CD4-positive, alpha-beta memory T cell (primary cell): ENCODE data around the gene SLC25A48. TPM values are rescaled to one million over a fixed set of nuclear protein-coding genes. Genes with fewer than 3 reads are reported as not detected.
"Not testable (repeated sequence)": the region's sequence is repeated elsewhere in the genome, so short reads cannot be mapped to it uniquely, and the experiment has no call there.

Experiments used
- CTCF ChIA-PET: fragments of 350-600 bp; sonication (Branson Sonifier 250); formaldehyde crosslinking; loops from one replicate; lab custom pipeline; 2021; ENCODE audit warnings: inconsistent platforms; ENCODE audit not compliant: partially characterized antibody; lab: Charles Lee
- POLR2A ChIA-PET: fragments of 350-600 bp; sonication (Branson Sonifier 250); formaldehyde crosslinking; loops from one replicate; lab custom pipeline; 2021; ENCODE audit not compliant: partially characterized antibody; lab: Charles Lee
- DNase-seq, 5 donors: peaks; one replicate each; pipeline versions ENCODE4 v3.0.0 to v3.0.0-alpha.2; 2020 to 2022; ENCODE audit warnings: mixed read lengths in 1 of 5
- H3K27ac ChIP-seq: one replicate; pipeline ENCODE4 v1.7.0; 2013; ENCODE audit warnings: low read depth, low read length
- H3K27me3 ChIP-seq: 2 replicates; pipeline ENCODE4 v1.7.0; 2013; ENCODE audit warnings: mild to moderate bottlenecking, low read length, moderate library complexity; ENCODE audit not compliant: insufficient read depth
- H3K36me3 ChIP-seq: 2 replicates; pipeline ENCODE4 v1.7.0; 2013; ENCODE audit warnings: mild to moderate bottlenecking, low read length, moderate library complexity; ENCODE audit not compliant: insufficient read depth
- H3K4me1 ChIP-seq: 2 replicates; pipeline ENCODE4 v1.7.0; 2013; ENCODE audit warnings: mild to moderate bottlenecking, low read length, moderate library complexity; ENCODE audit not compliant: insufficient read depth
- H3K4me3 ChIP-seq, 2 donors: one replicate each; pipeline ENCODE4 v1.7.0; 2013; ENCODE audit warnings: low read length in 2 of 2, mild to moderate bottlenecking in 1 of 2
- H3K9me3 ChIP-seq, 2 donors: one replicate each; pipeline ENCODE4 v1.7.0; 2013; ENCODE audit warnings: low read length in 2 of 2, control low read depth in 1 of 2; ENCODE audit not compliant: control insufficient read depth in 1 of 2
- H3K27ac Mint-ChIP-seq, 7 donors: one replicate each; pipeline ENCODE4 v1.8.0; 2020 to 2021; ENCODE audit warnings: mixed read lengths in 7 of 7, mild to moderate bottlenecking in 6 of 7, inconsistent platforms in 3 of 7, moderate library complexity in 3 of 7
- H3K27me3 Mint-ChIP-seq, 2 donors: one replicate each; pipeline ENCODE4 v1.8.0; 2020 to 2021; ENCODE audit warnings: mixed read lengths in 2 of 2
- H3K36me3 Mint-ChIP-seq, 2 donors: one replicate each; pipeline ENCODE4 v1.8.0; 2020 to 2021; ENCODE audit warnings: mixed read lengths in 2 of 2, inconsistent platforms in 1 of 2, mild to moderate bottlenecking in 1 of 2
- H3K4me1 Mint-ChIP-seq, 4 donors: one replicate each; pipeline ENCODE4 v1.8.0; 2020 to 2021; ENCODE audit warnings: mixed read lengths in 4 of 4, mild to moderate bottlenecking in 1 of 4
- H3K4me3 Mint-ChIP-seq, 8 donors: one replicate each; pipeline ENCODE4 v1.8.0; 2020 to 2021; ENCODE audit warnings: mixed read lengths in 8 of 8, mild to moderate bottlenecking in 7 of 8, moderate library complexity in 6 of 8, inconsistent platforms in 3 of 8
- H3K9me3 Mint-ChIP-seq, 8 donors: one replicate each; pipeline ENCODE4 v1.8.0; 2020 to 2021; ENCODE audit warnings: mixed read lengths in 8 of 8, mild to moderate bottlenecking in 5 of 8, inconsistent platforms in 3 of 8, moderate library complexity in 1 of 8
- intact Hi-C: fragments of 100-400 bp; cut with micrococcal nuclease; formaldehyde crosslinking; loops from one replicate; pipeline ENCODE4 v1.15.1; 2023
- polyA plus RNA-seq, 2 donors: library from polyadenylated mRNA; unstranded; fragments of 300-500 nt; fragmentation: Illumina TruSeq; gene quantifications; one replicate each; pipeline ENCODE4 v1.2.3, GENCODE V29; 2021
- total RNA-seq, 2 experiments: library from RNA; stranded (reverse); gene quantifications; one replicate each; pipeline ENCODE4 v1.2.3, GENCODE V29; 2021

SLC25A48 gene
- total and polyA plus RNA-seq, 4 experiments from 2014 or later, result not detected

DNA sequence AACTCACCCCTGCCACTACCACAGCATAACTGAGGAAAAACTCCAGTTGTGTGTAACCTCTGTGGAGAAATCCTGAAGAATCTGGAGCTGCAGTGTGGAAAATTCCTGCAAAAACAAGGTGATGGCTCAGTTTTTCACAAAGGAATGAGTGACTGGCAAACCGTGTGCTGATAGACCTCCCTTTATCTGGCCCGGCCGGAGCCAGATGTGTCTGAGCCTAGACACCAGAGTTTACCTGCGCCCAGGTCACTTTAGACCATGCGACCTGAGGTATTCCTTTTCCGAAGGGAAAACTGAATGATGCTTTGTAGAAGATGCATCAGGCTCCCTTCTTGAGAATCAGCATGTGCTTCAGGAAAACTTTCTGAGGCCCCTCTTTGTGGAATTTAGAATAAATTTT is 16.2 kb downstream of the SLC25A48 start:
- CTCF ChIA-PET, result no interaction called here
- H3K9me3 ChIP-seq, result no peaks in the 10 kb centered on the region
- no peak overlapping the region for H3K27ac ChIP-seq
- H3K4me1 ChIP-seq, result no peaks in the 10 kb centered on the region
- no peak overlapping the region for H3K27ac Mint-ChIP-seq
- no peaks in the 10 kb centered on the region for H3K4me1 Mint-ChIP-seq
- intact Hi-C loops, result no loop called here
- no peak for DNase-seq
- H3K4me3 Mint-ChIP-seq, result no peak overlapping the region
- no peaks in the 10 kb centered on the region for H3K36me3 ChIP-seq
- H3K4me3 ChIP-seq, result no peak overlapping the region
- no peaks in the 10 kb centered on the region for H3K27me3 ChIP-seq
- H3K27me3 Mint-ChIP-seq, result peaks cover 2 to 6% of the 10 kb centered on the region in 2 donors
- POLR2A ChIA-PET, result no interaction called here
- no peaks in the 10 kb centered on the region for H3K9me3 Mint-ChIP-seq
- H3K36me3 Mint-ChIP-seq, result no peaks in the 10 kb centered on the region

DNA sequence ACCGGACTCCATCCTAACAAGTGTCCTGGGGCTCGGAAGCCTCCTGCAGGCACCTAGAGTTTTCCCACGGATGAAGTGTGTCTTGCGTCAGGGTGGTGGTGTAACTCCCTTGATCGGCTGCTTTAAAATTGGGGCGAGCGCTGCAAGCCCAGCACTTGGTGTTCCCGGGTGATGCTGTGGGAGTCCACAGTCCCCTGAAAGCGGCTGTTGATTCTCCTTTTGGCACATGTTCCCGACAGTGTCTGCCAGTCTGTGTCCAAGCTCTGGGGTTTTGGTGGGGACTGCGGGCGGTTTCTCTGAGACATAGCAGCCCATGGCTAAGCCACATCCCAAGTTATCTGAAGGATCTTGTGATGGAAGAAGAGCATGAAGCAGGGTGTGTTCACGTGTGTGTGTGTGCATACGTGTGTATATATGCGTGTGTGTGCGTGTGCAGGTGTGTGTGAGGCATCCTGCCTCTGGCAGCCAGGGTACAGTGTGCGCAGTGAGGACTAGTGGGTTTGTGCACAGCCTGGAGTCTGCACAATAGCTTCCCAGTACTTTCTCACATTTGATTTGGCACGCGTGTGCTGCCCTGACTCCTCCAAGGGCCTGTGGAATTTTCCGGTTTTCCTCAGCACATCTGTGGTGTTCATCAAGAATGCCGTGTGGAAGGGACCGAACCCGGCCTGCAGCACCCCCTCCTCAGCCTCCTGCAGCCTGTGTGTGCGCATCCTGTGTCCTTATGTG is 16.9 kb downstream of the SLC25A48 start:
- Histone ChIP-seq H3K4me1 (no peaks in the 10 kb centered on the region), H3K9me3 (no peaks in the 10 kb centered on the region), H3K36me3 (no peaks in the 10 kb centered on the region), H3K4me3 (no peak overlapping the region), H3K27ac (no peak overlapping the region), H3K27me3 (no peaks in the 10 kb centered on the region)
- Mint-ChIP-seq H3K27me3 (peaks cover 4 to 6% of the 10 kb centered on the region in 2 donors), H3K36me3 (no peaks in the 10 kb centered on the region), H3K9me3 (no peaks in the 10 kb centered on the region), H3K4me1 (no peaks in the 10 kb centered on the region), H3K27ac (no peak overlapping the region), H3K4me3 (no peak overlapping the region)
- POLR2A ChIA-PET, result no interaction called here
- no peak for DNase-seq
- intact Hi-C loops, result no loop called here
- CTCF ChIA-PET, result no interaction called here

DNA sequence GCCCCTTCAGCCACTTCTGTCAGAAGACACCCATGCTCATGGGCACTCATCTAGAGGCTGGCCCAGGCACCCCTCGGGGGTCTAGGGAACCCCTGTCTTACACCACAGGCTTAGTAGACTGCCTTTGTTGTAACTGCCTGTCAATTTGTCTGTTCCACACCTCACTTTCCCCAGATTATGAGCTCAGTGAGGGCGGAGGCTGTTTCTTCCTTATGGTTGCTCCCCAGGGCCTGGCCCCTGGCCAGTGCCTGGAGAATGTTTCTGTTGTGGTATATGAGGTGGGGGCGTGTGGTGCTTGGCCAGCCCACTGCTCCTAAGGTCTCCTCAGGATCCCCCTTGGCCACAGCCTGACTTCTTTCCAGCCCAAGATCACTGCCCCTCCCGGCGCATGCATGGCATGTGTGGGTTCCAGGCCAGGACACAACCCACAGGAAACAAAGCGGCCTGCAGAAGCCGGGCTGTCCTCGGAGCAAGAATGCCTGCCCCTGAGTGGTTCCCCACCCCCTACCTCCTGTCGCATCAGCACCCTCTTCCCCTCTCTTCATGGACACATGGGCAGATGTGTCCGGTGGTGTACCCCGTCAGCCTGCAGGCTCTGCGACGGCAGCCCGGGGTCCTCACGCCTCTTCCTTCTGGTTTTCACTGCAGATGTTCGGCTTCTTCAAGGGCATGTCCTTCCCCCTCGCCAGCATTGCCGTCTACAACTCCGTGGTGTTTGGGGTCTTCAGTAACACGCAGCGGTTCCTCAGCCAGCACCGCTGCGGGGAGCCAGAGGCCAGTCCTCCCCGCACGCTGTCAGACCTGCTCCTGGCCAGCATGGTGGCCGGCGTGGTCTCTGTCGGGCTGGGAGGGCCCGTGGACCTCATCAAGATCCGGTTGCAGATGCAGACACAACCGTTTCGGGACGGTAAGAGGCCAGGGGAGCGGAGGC is 17.7 kb downstream of the SLC25A48 start:
- H3K27ac Mint-ChIP-seq, result no peak overlapping the region
- Histone ChIP-seq H3K27ac (no peak overlapping the region), H3K27me3 (no peaks in the 10 kb centered on the region), H3K4me3 (no peak overlapping the region), H3K9me3 (no peaks in the 10 kb centered on the region), H3K4me1 (no peaks in the 10 kb centered on the region), H3K36me3 (no peaks in the 10 kb centered on the region)
- ChIA-PET POLR2A (no interaction called here), CTCF (no interaction called here)
- H3K4me1 Mint-ChIP-seq, result no peaks in the 10 kb centered on the region
- no peak overlapping the region for H3K4me3 Mint-ChIP-seq
- no peaks in the 10 kb centered on the region for H3K9me3 Mint-ChIP-seq
- intact Hi-C loops, result no loop called here
- H3K36me3 Mint-ChIP-seq, result no peaks in the 10 kb centered on the region
- DNase-seq, result no peak
- peaks cover 5 to 6% of the 10 kb centered on the region in 2 donors for H3K27me3 Mint-ChIP-seq

DNA sequence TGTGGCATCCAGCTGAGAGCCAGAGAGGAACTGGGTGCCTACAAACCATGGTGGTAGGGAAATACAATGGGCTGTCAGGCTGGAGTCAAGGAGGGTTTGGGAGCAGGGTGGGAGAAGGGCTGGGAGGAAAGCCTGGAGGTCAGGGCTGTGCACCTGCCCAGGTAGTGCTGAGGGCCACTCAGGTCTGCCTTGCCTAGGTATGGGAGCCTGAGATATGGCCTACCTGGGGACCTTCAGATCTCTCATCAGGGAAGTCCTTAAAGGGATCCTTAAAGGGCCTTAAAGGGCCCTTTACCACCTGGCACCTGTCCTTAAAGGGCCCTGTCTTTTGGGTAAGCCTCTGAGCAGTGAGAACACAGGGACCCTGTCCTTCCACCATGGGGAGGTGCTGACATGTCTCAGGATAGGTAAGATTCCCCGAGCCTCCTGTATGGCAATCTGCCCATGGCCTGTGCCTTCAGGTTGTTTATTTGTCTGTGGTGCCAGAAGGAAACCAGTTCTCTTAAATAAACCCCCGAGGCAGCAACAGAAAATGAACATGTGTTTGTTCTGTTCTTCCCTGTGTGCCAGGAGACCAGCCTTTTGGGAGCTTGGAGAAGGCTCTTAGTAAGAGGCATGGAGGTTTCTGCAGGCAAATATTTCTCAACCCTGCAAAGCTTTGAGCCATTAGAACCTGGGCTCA is 23.3 kb downstream of the SLC25A48 start:
- no peak overlapping the region for H3K27ac ChIP-seq
- no peak overlapping the region for H3K4me3 ChIP-seq
- no peaks in the 10 kb centered on the region for H3K9me3 ChIP-seq
- ChIA-PET CTCF (no interaction called here), POLR2A (no interaction called here)
- no peaks in the 10 kb centered on the region for H3K36me3 ChIP-seq
- H3K9me3 Mint-ChIP-seq, result peaks cover 0 to 2% (median 0%) of the 10 kb centered on the region in 8 donors
- H3K27ac Mint-ChIP-seq, result no peak overlapping the region
- no peaks in the 10 kb centered on the region for H3K4me1 ChIP-seq
- peaks cover 4 to 10% of the 10 kb centered on the region in 2 donors for H3K27me3 Mint-ChIP-seq
- H3K4me1 Mint-ChIP-seq, result no peaks in the 10 kb centered on the region
- no peak overlapping the region for H3K4me3 Mint-ChIP-seq
- intact Hi-C loops, result no loop called here
- no peaks in the 10 kb centered on the region for H3K27me3 ChIP-seq
- DNase-seq, result no peak
- H3K36me3 Mint-ChIP-seq, result no peaks in the 10 kb centered on the region

DNA sequence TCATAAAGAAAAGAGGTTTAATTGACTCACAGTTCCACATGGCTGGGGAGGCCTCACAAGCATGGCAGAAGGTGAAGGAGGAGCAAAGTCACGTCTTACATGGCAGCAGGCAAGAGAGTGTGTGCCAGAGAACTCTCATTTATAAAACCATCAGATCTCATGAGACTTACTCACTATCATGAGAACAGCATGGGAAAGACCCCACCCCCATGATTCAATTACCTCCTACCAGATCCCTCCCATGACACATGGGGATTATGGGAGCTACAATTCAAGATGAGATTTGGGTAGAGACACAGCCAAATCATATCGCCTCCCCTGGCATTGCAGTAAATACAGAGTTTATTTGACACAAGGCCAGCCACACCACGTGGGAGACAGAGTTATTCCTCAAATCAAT is 24.7 kb downstream of the SLC25A48 start:
- H3K9me3 Mint-ChIP-seq, H3K27me3 ChIP-seq, H3K27ac Mint-ChIP-seq, H3K4me3 ChIP-seq, H3K27ac ChIP-seq, H3K4me1 Mint-ChIP-seq, CTCF ChIA-PET, H3K27me3 Mint-ChIP-seq, intact Hi-C loops, H3K36me3 Mint-ChIP-seq, H3K4me1 ChIP-seq, H3K9me3 ChIP-seq, DNase-seq, POLR2A ChIA-PET, H3K36me3 ChIP-seq, H3K4me3 Mint-ChIP-seq: not testable (repeated sequence)

DNA sequence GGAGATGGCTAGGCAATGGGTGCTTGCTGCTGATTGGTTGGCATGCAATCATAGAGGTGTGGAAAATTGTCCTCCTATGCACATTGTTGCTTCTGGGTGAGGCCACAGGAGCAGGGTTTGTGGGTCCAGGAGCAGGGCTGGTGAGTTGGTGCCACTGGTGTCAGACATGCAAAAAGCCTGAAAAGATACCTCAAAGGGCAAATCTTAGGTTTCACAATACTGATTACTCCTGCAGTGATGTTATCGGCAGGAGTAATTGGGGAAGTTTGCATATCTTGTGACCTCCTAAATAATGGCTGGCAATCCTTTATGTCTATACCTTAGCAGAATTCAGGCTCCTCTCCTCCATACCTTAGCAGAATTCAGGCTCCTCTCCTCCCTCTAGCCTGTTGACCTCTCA is 25.2 kb downstream of the SLC25A48 start:
- no peaks in the 10 kb centered on the region for H3K4me1 Mint-ChIP-seq
- intact Hi-C loops, result no loop called here
- peaks cover 6 to 10% of the 10 kb centered on the region in 2 donors for H3K27me3 Mint-ChIP-seq
- no peaks in the 10 kb centered on the region for H3K27me3 ChIP-seq
- POLR2A ChIA-PET, result no interaction called here
- peaks cover 0 to 2% (median 0%) of the 10 kb centered on the region in 8 donors for H3K9me3 Mint-ChIP-seq
- no peak overlapping the region for H3K4me3 Mint-ChIP-seq
- H3K36me3 ChIP-seq, result no peaks in the 10 kb centered on the region
- H3K27ac ChIP-seq, result no peak overlapping the region
- DNase-seq, result no peak
- no peaks in the 10 kb centered on the region for H3K36me3 Mint-ChIP-seq
- CTCF ChIA-PET, result no interaction called here
- no peaks in the 10 kb centered on the region for H3K4me1 ChIP-seq
- H3K9me3 ChIP-seq, result no peaks in the 10 kb centered on the region
- H3K27ac Mint-ChIP-seq, result no peak overlapping the region
- H3K4me3 ChIP-seq, result no peak overlapping the region

DNA sequence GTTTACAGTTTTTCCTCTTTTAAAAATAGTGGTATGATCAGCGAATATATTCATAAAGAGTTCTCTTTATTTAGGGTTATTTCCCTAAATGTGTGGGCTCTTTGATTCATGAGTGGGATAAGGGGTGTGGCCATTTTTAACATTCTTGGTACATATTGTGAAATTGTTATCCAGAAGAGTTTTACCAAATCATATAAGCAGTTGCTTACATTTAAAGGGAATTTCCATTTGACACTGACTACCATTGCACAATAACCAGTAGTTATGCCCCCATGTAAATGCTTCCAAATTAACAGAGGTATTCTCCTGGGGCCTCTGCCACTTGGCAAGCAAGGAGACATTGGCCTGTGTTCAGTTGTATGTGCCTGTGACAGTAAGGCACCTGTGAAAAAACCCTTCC is 27.2 kb downstream of the SLC25A48 start:
- Histone ChIP-seq H3K27me3 (no peaks in the 10 kb centered on the region), H3K4me1 (no peaks in the 10 kb centered on the region), H3K27ac (no peak overlapping the region), H3K9me3 (no peaks in the 10 kb centered on the region), H3K36me3 (no peaks in the 10 kb centered on the region), H3K4me3 (no peak overlapping the region)
- intact Hi-C loops, result no loop called here
- POLR2A ChIA-PET, result no interaction called here
- H3K4me1 Mint-ChIP-seq, result no peaks in the 10 kb centered on the region
- H3K4me3 Mint-ChIP-seq, result no peak overlapping the region
- DNase-seq, result no peak
- no peak overlapping the region for H3K27ac Mint-ChIP-seq
- no peaks in the 10 kb centered on the region for H3K36me3 Mint-ChIP-seq
- H3K27me3 Mint-ChIP-seq, result peaks cover 2 to 6% of the 10 kb centered on the region in 2 donors
- peaks cover 0 to 2% (median 0%) of the 10 kb centered on the region in 8 donors for H3K9me3 Mint-ChIP-seq
- CTCF ChIA-PET, result interaction anchor here (1.5 kb wide), 1 partner anchor 21 kb away, joined by 4 read pairs; no protein-coding TSS in a partner anchor
